ENCODE results near the gene SDK1.
"Not testable (repeated sequence)": the region's sequence is repeated elsewhere in the genome, so short reads cannot be mapped to it uniquely, and the experiment has no call there.

Gene SDK1

GRCh38 chr7:3942816-3943745, 642.0 kb downstream of the SDK1 start:
- no peak overlapping the region for H3K4me3 ChIP-seq (ENCODE audit: low read depth, low read length)

- H3K4me3 ChIP-seq (ENCODE audit: low read depth, low read length), result no peak overlapping the region
Observed at GRCh38 chr7:3943779-3944520, 642.9 kb downstream of the SDK1 start.

DNA sequence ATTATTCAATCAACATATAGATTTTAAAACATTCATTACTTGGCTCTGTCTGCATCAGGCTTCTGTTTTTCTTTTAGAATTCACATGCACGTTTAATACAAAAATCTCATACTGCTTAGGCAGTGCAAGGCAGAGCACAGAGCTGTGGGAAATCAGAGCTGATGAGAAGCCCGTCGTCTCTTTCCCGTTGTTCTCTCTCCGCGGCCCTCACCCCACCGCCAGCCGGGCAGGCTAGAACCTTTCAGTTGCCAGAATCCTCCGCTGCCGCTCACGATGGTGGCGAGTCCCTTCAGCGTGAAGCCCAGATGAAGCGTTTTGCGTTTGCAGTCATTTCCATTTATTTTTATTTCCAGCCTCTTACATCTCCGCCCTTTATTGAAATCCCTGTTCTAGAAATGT, 648.2 kb downstream of the SDK1 start:
- no peak overlapping the region for H3K4me3 ChIP-seq (ENCODE audit: low read depth, low read length)

DNA sequence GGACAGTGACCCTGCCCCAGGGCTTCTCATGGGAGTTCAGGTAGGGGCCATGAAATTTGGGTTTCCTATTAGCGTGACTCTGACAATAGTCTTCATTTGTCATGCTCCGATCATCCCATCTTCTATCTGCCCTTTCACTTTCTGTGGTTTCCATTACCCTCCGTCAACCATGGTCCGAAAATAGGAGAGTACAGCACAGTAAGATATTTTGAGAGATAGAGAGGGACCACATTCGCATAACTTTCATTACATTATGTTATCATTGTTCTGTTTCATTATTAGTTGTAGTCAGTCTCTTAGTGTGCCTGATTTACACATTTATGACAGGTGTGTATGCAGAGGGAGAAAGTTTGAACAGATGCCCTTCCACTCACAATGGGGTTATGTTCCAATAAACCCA, 649.2 kb downstream of the SDK1 start:
- H3K4me3 ChIP-seq (ENCODE audit: low read depth, low read length), result no peak overlapping the region

- H3K4me3 ChIP-seq (ENCODE audit: low read depth, low read length), result no peak overlapping the region
Observed at GRCh38 chr7:3951316-3952055, 650.4 kb downstream of the SDK1 start.

- no peak overlapping the region for H3K4me3 ChIP-seq (ENCODE audit: low read depth, low read length)
Observed at GRCh38 chr7:3953133-3953532, 652.1 kb downstream of the SDK1 start.

DNA sequence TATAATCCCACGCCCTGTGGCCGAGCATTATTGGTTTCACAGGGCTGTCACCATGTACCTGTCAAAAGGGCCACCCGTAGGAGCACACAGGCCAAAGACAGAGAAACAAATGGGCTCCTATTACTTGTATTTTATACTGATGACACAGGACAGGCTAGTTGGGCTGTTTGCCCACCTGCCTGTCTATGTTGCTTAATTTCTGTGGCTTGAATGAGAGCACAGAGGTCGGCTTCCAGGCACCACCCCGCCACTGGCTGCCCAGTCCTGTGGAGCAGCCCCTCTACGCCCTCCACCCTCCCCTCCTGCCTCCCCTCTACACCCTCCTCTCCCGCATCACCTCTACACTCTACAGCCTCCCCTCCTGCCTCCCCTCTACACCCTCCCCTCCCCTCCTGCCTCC, 652.9 kb downstream of the SDK1 start:
- H3K4me3 ChIP-seq (ENCODE audit: low read depth, low read length), result no peak overlapping the region

DNA sequence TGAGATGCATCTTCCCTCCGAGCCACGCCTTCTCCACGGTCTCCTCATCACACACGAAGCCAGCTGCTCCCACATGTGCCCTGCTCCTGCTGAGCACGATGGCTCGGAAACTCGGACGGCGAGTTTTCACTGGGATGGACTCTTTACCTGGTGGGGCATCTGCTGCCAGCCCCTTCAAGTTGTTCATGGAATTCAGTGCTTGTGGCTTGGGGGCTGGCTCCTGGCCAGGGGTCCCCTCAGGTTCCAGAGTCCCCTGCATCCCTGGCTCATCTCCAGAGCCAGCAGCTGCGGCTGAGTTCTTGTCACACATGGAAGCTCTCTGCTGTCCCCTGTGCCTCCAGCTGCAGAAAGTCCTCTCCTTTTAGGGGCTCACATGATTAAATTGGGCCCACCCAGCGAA, 654.0 kb downstream of the SDK1 start:
- no peak overlapping the region for H3K4me3 ChIP-seq (ENCODE audit: low read depth, low read length)

DNA sequence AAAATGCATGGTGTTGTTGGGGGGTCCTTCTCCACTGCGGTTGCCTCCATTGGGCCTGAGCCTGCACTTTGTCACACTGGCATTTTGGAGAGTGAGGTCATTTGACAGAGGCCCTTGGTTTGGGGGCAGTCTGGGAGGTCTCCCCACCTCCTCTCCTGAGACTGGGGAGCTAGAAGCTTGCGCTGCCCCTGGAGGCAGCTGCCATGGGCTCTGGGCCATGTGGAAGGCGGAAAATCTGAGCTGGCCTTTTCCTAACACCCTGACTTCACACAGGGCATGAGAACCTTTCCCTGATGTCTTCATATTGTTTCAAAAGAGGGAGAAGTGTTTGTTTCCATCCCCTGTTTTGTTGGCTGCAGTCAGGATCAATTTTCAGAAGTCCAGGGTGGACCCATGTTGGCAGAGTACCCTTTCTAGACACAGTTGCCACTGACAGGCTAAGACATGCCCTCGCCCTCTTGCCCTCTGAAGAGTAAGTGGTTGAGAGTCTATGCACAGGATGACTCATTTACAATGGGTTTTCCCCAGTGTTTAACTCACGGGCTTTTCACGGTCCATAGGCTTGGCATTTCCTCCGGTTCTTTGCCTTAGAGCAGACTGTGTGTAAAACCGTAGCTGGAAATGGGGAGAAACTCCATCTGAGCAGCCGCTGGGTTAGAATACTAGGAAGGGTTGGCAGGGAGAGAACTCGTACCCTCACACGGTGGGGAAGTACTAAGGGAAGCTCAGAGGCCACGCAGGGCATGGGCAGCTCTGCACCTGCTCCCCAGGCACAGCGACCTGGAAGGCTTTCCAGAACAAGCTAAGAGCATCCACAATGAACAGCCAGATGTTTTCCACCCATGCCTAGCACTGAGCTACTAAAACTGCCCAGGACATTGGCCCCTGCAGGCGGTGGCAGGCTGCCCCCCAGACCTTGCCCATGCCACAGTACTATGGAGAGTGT, 655.0 kb downstream of the SDK1 start:
- no peak overlapping the region for H3K4me3 ChIP-seq (ENCODE audit: low read depth, low read length)

DNA sequence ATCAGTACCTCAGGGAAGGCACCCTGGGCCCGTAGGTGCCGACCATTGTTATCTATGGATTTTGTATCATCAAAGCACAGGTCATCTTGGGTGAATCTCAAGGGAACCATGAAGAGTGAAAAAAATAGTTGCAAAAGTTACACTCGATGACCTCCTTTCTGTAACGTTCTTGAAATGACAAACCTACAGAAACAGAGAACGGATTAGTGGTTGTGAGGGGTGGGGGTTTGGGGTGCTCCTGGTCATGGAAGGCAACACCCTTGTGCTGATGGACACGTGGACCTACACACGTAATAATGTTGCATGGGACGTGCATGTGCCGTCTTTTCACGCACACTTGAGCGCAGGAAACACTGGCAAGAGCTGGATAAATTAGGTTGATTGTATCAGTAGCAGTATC, 655.9 kb downstream of the SDK1 start:
- no peak overlapping the region for H3K4me3 ChIP-seq (ENCODE audit: low read depth, low read length)

DNA sequence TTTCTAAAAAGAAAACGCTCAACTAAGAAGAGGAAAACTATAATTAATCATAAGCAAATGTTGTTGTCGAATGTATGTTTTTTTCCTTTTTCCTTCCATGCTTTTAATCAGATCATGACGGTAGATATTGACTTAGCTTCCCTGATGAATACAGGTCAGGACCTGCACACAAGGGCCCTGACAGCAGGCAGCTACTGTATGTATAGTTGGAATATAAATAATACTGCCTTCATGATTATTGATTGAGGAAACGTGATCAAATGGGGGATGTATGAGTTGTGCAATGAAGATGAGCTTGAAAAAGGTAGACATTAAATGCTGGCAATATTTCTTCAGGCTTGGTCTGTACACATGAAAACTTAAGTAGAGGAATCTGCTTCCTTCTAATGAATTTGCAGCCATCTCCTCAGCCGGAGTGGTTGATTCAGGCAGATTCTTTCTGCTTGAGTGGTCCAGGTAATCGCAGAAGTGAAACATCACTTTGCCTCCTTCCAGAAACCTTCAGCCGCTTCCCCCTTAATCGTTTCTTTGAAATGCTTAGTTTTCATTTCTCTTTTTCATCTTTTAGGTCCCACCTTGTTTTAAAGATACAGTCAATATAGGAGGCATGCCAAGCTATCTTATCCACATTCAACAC, 656.5 kb downstream of the SDK1 start:
- no peak overlapping the region for H3K4me3 ChIP-seq (ENCODE audit: low read depth, low read length)

DNA sequence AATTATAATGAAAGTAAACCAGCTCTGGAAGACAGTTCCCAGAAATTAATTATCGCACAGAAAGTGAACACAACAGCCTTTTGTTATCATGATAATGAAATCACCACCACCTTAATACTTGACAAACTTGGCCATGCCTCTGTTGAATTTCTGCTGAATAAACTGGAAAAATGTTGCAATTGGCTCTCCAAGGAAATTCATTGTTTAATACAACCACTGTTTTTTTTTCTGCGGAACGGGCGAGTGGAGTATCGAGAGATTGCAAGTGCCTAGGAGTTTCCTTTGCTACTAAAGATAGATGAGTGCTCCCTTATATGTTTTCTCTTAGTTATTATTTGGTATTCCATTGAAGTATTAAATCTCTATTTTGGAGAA, 657.0 kb downstream of the SDK1 start:
- no peak overlapping the region for H3K4me3 ChIP-seq (ENCODE audit: low read depth, low read length)

DNA sequence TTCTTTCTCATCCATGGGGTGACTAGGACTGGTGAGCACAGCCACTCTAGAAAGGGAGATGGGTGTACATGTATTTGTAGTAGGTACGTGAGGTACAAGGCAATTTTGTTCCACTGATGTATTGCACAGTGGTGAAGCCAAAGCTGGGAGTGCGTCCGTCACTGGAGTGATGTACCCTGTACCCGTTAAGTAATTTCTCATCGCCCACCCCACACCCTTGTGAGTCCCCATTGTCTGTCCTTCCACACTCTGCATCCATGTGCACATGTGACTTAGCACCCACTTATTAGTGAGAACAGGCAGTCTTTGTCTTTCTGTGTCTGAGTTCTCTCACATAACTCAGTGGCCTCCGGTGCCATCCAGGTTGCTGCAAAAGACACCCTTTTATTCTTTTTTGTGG, 658.3 kb downstream of the SDK1 start:
- H3K4me3 ChIP-seq (ENCODE audit: low read depth, low read length), result no peak overlapping the region

- no peak overlapping the region for H3K4me3 ChIP-seq (ENCODE audit: low read depth, low read length)
Observed at GRCh38 chr7:3960050-3960763, 659.2 kb downstream of the SDK1 start.

DNA sequence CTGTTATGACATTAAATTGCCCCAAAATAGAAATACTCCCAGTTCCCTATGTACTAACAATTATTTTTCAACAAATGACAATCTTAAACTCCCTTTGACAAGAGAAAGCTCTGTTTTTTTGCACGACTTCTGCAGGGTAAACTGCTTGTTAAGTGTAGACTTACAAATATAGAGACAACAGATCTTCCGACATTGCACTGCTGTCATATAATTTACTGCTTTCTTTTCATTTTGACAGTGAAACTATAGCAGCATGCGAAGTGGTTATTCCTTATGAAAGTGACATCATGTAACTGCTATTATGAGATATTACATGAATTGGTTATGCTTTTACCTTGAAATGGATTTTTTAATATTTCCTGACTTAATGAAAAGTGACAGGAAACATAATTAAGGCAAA, 659.9 kb downstream of the SDK1 start:
- H3K4me3 ChIP-seq (ENCODE audit: low read depth, low read length), result no peak overlapping the region

DNA sequence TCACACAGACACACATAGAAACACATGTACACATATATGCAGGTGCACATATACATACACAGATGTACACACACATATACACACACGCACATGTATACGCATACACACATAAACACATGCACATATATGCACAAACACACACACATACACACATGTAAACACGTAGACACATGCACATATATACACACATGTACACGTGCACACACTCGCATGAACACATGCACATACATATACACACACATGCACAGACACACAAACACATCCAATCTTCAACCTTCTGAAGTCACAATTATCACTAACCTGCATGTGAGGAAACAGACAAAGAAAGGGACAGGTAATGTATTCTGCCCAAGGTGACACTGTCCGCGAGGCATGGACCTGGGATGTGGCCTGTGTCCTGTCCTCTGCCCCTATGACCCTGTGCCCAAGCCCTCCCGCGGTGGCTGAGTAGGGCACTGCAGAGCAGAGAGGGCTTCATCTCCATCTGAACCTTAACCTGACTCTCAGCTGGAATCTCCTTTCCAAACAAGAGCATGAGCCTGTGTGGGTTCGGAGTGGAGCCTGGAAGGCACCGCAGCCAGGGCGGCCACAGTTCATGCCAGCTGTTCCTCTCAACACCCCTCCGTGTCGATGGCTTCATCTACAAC, 660.9 kb downstream of the SDK1 start:
- H3K4me3 ChIP-seq (ENCODE audit: low read depth, low read length), result no peak overlapping the region

- not testable (repeated sequence) for H3K4me3 ChIP-seq (ENCODE audit: low read depth, low read length)
Observed at GRCh38 chr7:3963768-3964167, 662.7 kb downstream of the SDK1 start.

DNA sequence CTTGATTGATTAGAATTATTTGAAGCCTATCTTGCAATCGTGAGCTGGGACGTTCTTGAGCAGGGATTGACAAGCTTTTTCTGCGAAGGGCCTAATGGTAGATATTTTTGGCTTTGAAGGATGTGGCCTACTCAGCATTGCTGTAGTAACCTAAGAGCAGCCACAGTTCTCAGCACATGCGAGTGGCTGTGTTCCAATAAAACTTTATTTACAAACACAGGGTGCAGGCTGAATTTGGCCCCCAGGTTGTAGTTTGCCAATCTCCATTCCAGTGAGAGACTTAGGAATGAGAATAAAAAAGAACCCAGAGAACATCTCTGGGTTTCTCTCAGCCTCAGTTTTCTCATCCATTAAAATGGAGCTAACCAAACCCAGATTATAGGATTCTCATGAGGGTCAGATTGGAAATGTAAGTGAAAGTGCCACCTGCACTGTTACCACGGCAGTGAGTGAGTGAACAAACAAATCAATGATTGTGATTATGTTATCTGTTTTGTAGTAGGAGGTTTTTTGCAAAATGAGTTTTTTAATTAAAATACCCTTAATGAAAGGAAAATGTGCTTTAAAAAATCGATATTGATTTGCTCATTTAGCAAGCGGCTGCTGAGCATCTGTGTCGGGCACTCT, 664.0 kb downstream of the SDK1 start:
- H3K4me3 ChIP-seq (ENCODE audit: low read depth, low read length), result no peak overlapping the region

All from iPS-11a (cell line).